HG03558 (cell line): Measurements from ENCODE around the gene PARD6B.

Source experiments
- ATAC-seq: cut with Tn5 transposase; IDR thresholded peaks from one replicate; pipeline ENCODE4 v1.9.1; 2021; ENCODE audit warnings: moderate number of reproducible peaks; ENCODE audit not compliant: unreplicated experiment; ENCODE audit errors: extremely low read depth

The PARD6B gene

DNA sequence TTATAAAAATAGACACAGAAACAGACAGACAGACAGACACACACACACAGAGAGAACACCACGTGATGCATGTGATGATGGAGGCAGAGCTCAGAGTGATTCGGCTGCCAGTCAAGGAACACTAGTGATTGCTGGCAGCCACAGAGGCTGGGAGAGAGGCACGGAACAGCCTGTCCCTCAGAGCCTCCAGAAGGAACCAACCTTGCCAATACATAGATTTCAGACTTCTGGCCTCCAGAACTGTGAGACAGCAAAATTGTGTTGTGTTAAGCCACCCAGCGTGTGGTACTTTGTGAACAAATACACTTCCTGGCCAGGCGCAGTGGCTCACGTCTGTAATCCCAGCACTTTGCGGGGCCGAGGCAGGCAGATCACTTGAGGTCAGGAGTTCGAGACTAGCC lies 9.5 kb upstream of the PARD6B start:
- no peak for ATAC-seq

DNA sequence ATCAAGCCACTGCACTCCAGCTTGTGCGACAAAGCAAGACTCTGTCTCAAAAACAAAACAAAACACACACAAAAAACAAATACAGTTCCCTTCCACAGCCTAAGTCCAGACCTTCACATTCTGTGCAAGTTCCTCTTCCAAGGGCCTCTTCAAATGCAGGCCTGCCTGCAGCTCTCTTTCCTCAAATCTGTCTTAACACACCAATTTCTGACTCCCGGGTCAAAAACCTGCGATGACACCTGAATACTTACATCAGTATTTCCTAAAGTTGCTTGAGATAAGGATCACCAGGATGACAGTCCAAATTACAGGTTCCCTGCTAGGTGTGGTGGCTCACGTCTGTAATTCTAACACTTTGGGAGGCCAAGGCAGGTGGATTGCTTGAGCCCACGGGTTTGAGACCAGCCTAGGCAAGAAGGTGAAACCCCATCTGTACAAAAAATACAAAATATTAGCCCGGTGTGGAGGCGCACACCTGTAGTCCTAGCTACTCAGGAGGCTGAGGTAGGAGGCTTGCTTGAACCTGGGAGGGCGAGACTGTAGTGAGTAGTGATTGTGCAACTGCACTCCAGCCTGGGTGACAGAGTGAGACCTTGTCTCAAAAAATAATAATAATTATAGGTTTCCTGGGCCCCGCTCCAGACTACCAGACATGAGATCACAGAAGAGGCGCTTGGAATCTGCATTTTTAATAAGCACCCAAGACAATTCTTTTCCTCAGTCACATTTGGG lies 8.8 kb upstream of the PARD6B start:
- ATAC-seq: no peak

- no peak for ATAC-seq
Observed at GRCh38 chr20:50723672-50724071, 7.7 kb upstream of the PARD6B start.

DNA sequence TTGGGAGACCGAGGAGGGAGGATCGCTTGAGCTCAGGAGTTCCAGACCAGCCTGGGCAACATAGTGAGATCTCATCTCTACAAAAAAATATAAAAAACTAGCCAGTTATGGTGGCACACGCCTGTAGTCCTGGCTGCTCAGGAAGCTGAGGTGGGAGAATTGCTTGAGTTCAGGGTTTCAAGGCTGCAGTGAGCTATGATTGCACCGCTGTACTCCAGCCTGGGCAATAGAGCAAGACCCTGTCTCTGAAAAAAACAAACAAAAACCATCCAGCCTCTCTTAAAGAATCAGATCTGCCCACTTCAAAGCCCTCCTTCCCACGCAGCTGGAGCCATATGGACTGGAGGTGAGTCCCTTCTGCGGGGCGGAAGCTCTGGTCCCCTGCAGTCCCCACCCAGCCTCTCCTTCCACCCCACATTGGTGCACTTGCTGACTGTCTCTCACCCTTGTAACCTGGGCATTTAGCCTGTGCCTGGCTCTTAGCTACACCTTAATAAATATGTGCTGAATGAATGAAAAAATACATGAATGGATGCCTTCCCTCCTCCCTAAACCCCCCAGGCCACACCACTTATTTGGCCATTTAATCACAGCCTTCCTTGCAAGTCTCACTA lies 7.2 kb upstream of the PARD6B start:
- ATAC-seq: no peak

GRCh38 chr20:50724851-50725723 lies 6.3 kb upstream of the PARD6B start:
- ATAC-seq: no peak

- no peak for ATAC-seq
Observed at GRCh38 chr20:50725724-50726005, 5.7 kb upstream of the PARD6B start.

- ATAC-seq: no peak
Observed at GRCh38 chr20:50726955-50727791, 4.2 kb upstream of the PARD6B start.

DNA sequence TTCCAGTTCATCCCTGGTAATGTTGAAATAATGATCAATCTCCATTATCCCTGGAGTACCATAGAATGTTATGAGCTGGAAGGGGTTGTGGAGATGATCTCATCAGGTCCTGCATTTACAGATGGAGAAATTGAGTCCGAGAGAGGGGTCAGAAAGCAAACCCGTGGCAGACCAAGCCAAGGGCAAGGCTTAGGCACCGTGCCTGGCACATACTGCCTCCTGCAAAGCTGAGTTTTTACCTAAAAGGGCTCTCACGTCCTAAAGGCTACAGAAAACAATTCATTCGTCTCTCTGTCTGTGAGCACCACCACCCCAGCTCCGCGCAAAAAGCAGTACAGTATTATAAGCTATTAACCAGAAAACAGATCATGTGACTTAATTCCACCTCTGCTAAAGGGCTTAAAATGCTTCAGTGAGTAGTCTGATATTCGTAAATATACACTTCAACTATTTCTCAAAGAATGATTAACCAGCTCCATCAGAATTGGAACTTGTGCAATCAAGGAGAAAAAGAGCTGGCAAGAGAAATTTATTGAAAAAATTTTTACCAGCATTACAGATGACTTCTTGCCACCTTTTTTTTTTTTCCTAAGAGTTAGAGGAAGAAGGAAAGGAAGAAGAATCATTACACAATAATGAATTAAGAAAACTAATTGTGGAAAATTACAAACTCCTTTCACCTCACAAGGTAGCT lies 3.4 kb upstream of the PARD6B start:
- ATAC-seq: no peak

GRCh38 chr20:50728486-50728980 lies 2.8 kb upstream of the PARD6B start:
- ATAC-seq: no peak

GRCh38 chr20:50728981-50729874 lies 2.2 kb upstream of the PARD6B start:
- no peak for ATAC-seq

DNA sequence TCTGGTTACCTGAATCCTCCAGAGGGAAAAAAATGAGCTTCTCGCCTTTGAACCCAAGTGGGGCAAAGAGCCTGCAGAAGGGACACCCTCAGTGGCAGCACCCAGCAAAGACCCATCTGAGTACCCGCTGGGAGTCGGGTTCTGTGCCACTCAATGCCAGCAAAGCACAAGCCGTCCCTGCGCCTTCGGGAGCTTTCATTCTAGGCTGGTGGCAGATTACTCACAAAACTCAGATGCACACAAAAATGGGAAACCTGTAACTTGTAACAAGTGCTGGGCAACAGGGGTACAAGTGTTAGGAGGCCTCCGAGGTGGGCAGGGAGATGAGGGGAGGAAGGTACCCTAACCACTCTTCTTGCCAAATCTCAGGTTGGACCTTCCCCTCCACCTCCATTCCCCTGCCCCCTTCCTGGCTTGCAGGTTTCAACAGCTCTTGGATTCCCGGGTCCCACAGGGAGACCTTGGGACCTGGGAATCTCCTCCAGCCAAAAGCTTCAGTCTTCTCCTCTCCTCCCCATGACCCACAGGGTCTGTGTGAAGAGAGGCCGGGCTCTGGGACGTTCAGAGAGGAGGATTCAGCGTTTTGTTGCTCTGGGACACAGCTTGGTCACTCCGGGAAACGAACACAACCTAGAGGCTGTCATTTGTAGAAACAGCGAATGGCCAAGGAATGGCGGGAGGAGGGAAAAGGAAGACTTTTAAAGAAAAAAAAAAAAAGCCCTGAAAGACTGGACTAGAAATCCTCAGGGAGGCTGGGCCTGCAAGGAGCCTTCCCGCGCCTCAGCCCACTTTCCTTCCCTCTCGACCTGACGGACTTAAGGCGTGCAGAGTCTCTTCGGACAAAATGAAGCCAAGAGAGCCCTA lies 1.2 kb upstream of the PARD6B start:
- ATAC-seq: no peak

- ATAC-seq: no peak
Observed at GRCh38 chr20:50730765-50731054, 670 bp upstream of the PARD6B start.

DNA sequence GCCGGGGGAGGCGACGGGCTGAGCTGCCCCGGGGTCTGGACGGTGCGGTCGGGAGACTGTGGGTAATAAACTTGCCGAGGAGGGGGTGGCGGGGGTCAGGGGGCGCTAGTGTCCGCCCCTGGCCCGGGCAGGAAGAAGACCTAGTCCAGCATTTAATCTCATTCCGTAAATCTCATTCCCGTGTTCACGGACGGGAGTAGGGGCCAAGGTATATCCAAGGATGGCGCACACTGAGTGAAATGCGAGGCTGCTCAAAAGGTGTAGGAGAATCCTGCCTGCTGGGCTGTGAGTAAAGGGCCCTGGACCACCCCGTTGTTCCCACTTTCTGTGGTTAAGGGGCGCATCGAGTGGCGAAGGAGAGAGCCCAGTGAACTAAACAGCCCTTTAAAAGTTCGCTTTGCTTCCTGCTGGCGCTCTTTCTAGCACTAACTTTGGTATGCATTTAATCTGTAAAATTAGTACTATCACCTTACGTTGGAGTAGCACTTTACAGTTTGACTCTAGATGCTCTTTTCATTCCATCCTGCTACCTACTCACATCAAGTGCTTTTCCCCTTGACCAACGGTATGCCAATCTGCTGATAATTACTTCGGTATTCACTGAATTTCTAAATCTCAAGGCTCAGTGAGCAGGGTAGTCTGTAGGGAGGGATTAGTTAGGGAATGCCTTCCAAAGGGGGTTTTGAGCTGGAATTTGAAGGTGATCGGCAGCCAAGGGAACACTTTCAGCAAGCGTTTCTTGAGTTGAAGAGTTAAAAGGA lies 730 bp downstream of the PARD6B start:
- ATAC-seq: no peak

DNA sequence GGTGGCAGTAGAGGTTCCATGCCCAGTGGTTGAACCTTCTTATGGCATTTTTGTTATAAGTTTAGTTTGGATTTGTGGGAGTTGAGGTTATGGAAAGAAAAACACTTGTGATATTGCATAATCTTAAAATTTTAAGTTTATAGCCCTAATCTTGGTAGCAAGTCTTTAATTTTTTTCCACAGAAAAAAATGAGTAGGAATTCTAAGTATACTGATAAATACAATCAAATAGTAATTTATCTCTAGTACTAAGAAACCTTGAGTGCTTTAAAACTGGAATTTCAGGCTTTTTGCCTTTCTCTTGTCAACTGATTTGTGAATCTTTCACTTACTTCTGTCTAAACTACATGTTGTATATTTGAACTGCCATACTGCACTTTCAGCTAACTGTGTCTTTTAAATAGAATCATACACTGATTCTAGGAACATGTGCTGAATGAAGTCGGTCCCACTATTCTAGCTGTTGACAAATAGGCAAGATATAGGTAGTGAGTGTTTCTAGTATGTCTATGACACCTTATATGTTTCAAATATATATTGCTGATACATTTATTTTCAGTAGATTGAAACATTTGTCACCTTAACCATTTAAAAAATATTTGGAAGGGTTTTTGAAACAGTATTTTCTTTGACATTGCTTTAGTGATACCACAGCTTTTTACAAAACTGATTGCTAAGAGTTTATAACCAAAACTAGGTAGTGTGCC lies 2.4 kb downstream of the PARD6B start:
- ATAC-seq: no peak

- ATAC-seq: no peak
Observed at GRCh38 chr20:50734730-50735679, 3.6 kb downstream of the PARD6B start.

DNA sequence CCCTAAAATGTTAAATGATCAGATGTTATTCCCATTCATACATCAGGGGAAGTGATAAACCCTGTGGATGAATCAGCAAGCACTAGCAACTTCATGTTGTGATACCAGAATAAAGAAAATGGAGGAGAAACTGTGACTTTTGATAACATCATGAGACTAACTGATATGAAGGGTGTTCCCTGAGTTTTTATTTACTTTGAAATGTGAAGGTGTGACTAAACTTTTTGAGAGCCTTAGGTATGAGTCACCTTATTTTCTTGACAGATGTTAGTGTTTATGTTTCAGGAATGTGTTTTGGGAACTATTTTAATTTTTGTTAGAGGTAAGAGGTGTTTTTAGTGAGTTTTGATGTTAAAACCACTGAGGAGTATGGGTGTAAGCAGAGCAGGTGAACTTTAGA lies 4.4 kb downstream of the PARD6B start:
- ATAC-seq: no peak
